GM13976 (cell line): Measurements from ENCODE around the gene COX6A1.
A peak's percentile ranks its signal among the peaks of the same experiment; 100 is the strongest.
"Not testable (repeated sequence)": the region's sequence is repeated elsewhere in the genome, so short reads cannot be mapped to it uniquely, and the experiment has no call there.

Source experiments
- DNase-seq: peaks from one replicate; pipeline ENCODE4 v3.0.0; 2012; ENCODE audit warnings: low spot score
- CTCF ChIP-seq: IDR thresholded peaks from 2 replicates; pipeline ENCODE4 v1.5.1; 2012; ENCODE audit warnings: borderline replicate concordance, mild to moderate bottlenecking; ENCODE audit not compliant: insufficient read depth; ENCODE audit errors: extremely low read depth, missing control alignments, control extremely low read depth
- in situ Hi-C: fragments of 300-500 bp; cut with MboI; formaldehyde crosslinking; loops from one replicate; pipeline ENCODE4 v1.12.0; 2022; ENCODE audit warnings: low sequenced_read_pairs, mixed read lengths, inconsistent platforms; ENCODE audit not compliant: unreplicated experiment

The COX6A1 gene

DNA sequence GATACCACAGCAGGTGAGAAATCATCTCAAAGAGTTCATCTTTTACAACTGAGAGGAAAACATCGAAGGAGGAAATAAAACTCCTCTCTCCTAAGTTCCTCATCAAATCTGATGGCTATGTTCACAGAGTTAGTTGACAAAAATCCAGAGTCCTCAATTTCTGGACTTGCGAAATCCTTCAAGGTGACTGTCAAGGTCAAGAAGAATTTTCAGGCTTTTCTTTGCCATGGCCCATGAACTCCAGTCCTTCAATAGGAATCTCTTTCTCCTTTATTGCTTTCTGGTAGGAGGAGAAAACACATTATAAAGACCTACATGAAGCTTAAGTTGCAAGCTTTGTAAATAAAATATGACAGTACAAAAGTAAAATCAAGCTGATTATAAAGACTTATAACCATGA, 6.8 kb downstream of the COX6A1 start:
- no peak for DNase-seq
- in situ Hi-C loops = no loop called here
- no peak for TF ChIP-seq CTCF

DNA sequence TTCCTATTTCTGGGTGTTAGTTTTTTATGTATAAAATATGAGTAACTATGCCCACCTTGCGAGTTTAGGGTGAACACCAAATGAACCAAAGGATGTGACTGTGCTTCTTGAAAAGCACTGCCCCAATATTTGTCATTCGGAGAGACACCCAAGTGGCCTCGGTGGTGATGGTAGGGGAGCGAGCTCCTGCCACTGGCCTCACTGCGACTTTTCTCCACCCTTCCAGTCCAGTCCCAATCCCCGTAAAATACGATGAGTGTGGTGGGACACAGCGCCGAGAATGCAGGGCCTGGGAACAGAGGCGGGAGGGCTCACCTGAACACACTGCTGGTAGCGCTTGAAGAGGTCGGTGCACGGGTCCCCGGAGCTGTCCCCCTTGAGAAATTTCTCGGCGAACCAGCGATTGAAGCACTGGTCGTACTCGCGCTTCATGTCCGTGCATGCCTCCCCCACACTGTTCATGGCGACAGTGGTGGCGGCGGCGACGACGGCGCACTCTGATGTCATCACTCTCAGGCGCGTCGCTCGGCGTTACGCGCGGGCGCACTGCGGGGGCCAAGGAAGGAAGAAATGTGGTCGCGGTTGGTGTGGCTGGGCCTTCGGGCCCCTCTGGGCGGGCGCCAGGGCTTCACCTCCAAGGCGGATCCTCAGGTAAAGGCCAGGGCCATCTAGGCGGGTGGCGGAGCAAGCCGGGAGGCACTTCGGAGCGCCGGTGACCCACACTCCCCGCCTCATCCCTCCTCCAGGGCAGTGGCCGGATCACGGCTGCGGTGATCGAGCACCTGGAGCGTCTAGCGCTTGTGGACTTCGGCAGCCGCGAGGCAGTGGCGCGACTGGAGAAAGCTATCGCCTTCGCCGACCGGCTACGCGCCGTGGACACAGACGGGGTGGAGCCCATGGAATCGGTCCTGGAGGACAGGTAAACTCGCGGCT, 8.3 kb downstream of the COX6A1 start, which contains the start of the genes GATC and TRIAP1:
Gene GATC (plus strand): TSS at position 534 of the 933 bp plus-strand sequence. CDS start 37 bp downstream, at position 571.
Gene TRIAP1 (minus strand): TSS at position 474 of the 933 bp plus-strand sequence. CDS start 12 bp downstream, at position 462.
- no peak for TF ChIP-seq CTCF

GRCh38 chr12:120446844-120447178, 8.9 kb downstream of the COX6A1 start:
- DNase-seq, in situ Hi-C loops: not testable (repeated sequence)

More for the DNA sequence above, 8.3 kb downstream of the COX6A1 start, which contains the start of the genes GATC and TRIAP1:
- DNase-seq = peak; percentile 91
- in situ Hi-C loops = no loop called here

GRCh38 chr12:120447992-120448391, 10.1 kb downstream of the COX6A1 start:
- in situ Hi-C loops = no loop called here
- no peak for DNase-seq
- TF ChIP-seq CTCF = no peak

DNA sequence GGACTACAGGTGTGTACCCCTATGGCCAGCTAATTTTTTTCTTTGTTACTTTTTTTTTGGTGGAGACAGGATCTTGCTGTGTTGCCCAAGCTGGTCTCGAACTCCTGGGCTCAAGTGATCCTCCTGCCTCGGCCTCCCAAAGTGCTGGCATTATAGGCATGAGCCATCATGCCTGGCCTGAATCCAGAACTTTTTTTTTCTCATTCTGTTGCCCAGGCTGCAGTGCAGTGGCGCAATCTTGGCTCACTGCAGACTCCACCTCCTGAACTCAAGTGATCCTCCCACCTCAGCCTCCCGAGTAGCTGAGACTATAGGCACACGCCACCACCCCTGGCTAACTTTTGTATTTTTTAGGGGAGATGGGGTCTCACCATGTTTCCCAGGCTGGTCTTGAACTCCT, 14.6 kb downstream of the COX6A1 start:
- DNase-seq, in situ Hi-C loops: not testable (repeated sequence)

- TF ChIP-seq CTCF = no peak
- no peak for DNase-seq
- in situ Hi-C loops = no loop called here
Measured at GRCh38 chr12:120453060-120453750, 15.3 kb downstream of the COX6A1 start.

DNA sequence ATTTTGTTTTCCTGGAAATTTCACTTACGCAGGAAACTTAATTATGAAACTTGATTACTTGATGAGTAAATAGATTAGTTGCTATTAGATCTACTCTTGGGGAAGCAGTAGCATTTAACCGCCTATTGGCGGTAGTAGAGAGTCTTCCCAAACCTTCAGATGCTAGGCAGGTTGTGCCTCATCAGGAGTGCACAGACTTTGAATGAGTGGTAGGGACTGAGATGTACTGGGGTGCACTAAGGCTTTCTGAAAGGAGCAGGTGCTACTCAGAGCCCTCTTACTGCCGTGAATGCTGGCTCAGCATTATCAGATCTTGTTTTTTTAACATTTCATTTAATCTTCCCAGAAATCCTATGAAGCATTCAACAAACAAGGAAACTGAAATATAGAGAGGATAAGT, 16.1 kb downstream of the COX6A1 start:
- TF ChIP-seq CTCF = peak; percentile 11

More for the DNA sequence above, 16.1 kb downstream of the COX6A1 start:
- peak; percentile 60 for DNase-seq
- in situ Hi-C loops = no loop called here
